Activated naive CD8-positive, alpha-beta T cell treated with anti-CD3 and anti-CD28 coated beads, Interleukin-2, amount 50 U/mL, for 24 hours (primary cell): ENCODE data around the gene TREX2.

Source experiments
- ATAC-seq: fragments of 150-1000 bp; cut with Tn5 transposase; one replicate; pipeline ENCODE4 v1.10.0; 2021
- DNase-seq: peaks from one replicate; pipeline ENCODE4 v3.0.0; 2021
- H3K27ac Mint-ChIP-seq: one replicate; pipeline ENCODE4 v1.8.0; 2021; ENCODE audit warnings: mild to moderate bottlenecking, mixed read lengths
- H3K27me3 Mint-ChIP-seq: one replicate; pipeline ENCODE4 v1.8.0; 2021; ENCODE audit warnings: mixed read lengths
- H3K36me3 Mint-ChIP-seq: one replicate; pipeline ENCODE4 v1.8.0; 2021; ENCODE audit warnings: low read depth, mixed read lengths
- H3K4me1 Mint-ChIP-seq: one replicate; pipeline ENCODE4 v1.8.0; 2021; ENCODE audit warnings: mixed read lengths
- H3K4me3 Mint-ChIP-seq: one replicate; pipeline ENCODE4 v1.8.0; 2021; ENCODE audit warnings: mild to moderate bottlenecking, moderate library complexity, mixed read lengths
- H3K9me3 Mint-ChIP-seq: one replicate; pipeline ENCODE4 v1.8.0; 2021; ENCODE audit warnings: mixed read lengths

Gene TREX2

DNA sequence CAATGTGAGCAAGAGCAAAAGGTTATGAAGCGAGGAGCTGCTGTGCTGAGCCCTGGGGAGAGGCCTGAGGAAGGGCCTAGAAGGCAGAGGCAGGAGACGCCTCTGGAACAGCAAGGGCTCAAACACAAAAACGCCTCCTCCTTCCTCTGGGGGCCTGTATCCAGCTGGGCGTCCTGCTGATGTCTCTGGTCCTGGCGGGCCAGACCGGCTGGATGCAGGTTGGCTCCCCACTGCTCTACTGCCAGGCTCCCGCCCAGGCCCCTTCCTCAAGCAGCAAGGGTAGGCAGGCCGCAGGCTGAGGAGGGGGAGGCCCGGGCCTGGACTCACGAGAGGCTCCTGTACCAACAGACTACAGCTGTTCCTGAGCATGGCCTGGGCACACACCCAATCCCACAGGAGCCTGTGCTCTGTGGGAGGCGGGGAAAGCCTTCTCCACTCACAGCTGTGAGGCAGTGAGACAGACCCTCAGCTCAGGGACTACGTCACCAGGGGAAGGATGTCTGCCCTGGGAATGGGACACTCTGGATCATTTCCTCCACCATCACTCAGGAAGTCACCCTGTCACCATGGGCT, 22.2 kb upstream of the TREX2 start:
- H3K9me3 Mint-ChIP-seq: no peaks in the 10 kb centered on the region
- no peak overlapping the region for H3K27ac Mint-ChIP-seq

GRCh38 chrX:153465691-153466380, 20.0 kb upstream of the TREX2 start:
- Mint-ChIP-seq H3K27me3 (no peaks in the 10 kb centered on the region), H3K9me3 (no peaks in the 10 kb centered on the region), H3K27ac (no peak overlapping the region), H3K4me1 (peaks cover 6% of the 10 kb centered on the region), H3K36me3 (peaks cover 7% of the 10 kb centered on the region), H3K4me3 (no peak overlapping the region)
- no peak for DNase-seq
- ATAC-seq: no peak

More for the DNA sequence above, 22.2 kb upstream of the TREX2 start:
- Mint-ChIP-seq H3K27me3 (no peaks in the 10 kb centered on the region), H3K36me3 (peaks cover 5% of the 10 kb centered on the region), H3K4me3 (no peak overlapping the region), H3K4me1 (peaks cover 6% of the 10 kb centered on the region)
- DNase-seq (no peak), ATAC-seq (no peak)

GRCh38 chrX:153464116-153464515, 18.3 kb upstream of the TREX2 start:
- H3K27ac Mint-ChIP-seq: no peak overlapping the region
- H3K36me3 Mint-ChIP-seq: peaks cover 14% of the 10 kb centered on the region
- no peaks in the 10 kb centered on the region for H3K9me3 Mint-ChIP-seq
- DNase-seq: no peak
- H3K4me3 Mint-ChIP-seq: no peak overlapping the region
- H3K4me1 Mint-ChIP-seq: peaks cover 4% of the 10 kb centered on the region
- no peak for ATAC-seq
- H3K27me3 Mint-ChIP-seq: no peaks in the 10 kb centered on the region

GRCh38 chrX:153463556-153463955, 17.7 kb upstream of the TREX2 start:
- no peak overlapping the region for H3K4me3 Mint-ChIP-seq
- H3K4me1 Mint-ChIP-seq: peaks cover 2% of the 10 kb centered on the region
- H3K36me3 Mint-ChIP-seq: peaks cover 17% of the 10 kb centered on the region
- ATAC-seq (no peak), DNase-seq (no peak)
- no peaks in the 10 kb centered on the region for H3K9me3 Mint-ChIP-seq
- H3K27me3 Mint-ChIP-seq: no peaks in the 10 kb centered on the region
- no peak overlapping the region for H3K27ac Mint-ChIP-seq

DNA sequence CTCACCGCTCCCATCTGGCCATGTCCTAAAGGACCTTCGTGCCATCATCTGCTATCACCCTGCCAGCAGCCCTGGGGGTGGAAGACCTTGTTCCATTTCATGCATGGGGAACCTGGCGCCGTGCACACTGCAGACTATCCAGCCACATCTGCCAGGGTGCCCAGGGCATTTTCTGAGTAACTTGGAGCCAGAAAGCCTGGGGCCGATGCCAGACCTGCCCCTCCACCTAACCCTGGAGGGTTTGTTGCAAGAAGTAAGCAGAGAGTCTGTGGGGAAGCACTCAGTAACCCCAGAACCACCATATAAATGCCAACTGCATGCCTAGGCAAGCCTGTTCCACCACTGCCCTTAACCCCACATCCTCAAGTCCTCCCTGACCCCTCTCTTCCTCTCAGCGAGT, 17.2 kb upstream of the TREX2 start:
- no peak overlapping the region for H3K27ac Mint-ChIP-seq
- no peaks in the 10 kb centered on the region for H3K9me3 Mint-ChIP-seq
- H3K36me3 Mint-ChIP-seq: peaks cover 17% of the 10 kb centered on the region
- peaks cover 2% of the 10 kb centered on the region for H3K4me1 Mint-ChIP-seq
- no peak overlapping the region for H3K4me3 Mint-ChIP-seq
- no peaks in the 10 kb centered on the region for H3K27me3 Mint-ChIP-seq
- DNase-seq (no peak), ATAC-seq (peak; percentile 22)

GRCh38 chrX:153462291-153462690, 16.4 kb upstream of the TREX2 start:
- no peak overlapping the region for H3K4me3 Mint-ChIP-seq
- H3K9me3 Mint-ChIP-seq: no peaks in the 10 kb centered on the region
- DNase-seq (no peak), ATAC-seq (no peak)
- no peaks in the 10 kb centered on the region for H3K27me3 Mint-ChIP-seq
- no peak overlapping the region for H3K27ac Mint-ChIP-seq
- peaks cover 2% of the 10 kb centered on the region for H3K4me1 Mint-ChIP-seq
- H3K36me3 Mint-ChIP-seq: peaks cover 14% of the 10 kb centered on the region

- peak; percentile 44 for DNase-seq
- no peaks in the 10 kb centered on the region for H3K27me3 Mint-ChIP-seq
- no peak overlapping the region for H3K27ac Mint-ChIP-seq
- no peaks in the 10 kb centered on the region for H3K9me3 Mint-ChIP-seq
- H3K36me3 Mint-ChIP-seq: peaks cover 17% of the 10 kb centered on the region
- peaks cover 2% of the 10 kb centered on the region for H3K4me1 Mint-ChIP-seq
- no peak for ATAC-seq
- no peak overlapping the region for H3K4me3 Mint-ChIP-seq
Measured at GRCh38 chrX:153460826-153461225, 15.0 kb upstream of the TREX2 start.

- no peak for DNase-seq
- Mint-ChIP-seq H3K27ac (no peak overlapping the region), H3K27me3 (no peaks in the 10 kb centered on the region), H3K4me3 (no peak overlapping the region), H3K36me3 (peaks cover 17% of the 10 kb centered on the region), H3K9me3 (no peaks in the 10 kb centered on the region), H3K4me1 (peaks cover 2% of the 10 kb centered on the region)
- no peak for ATAC-seq
Measured at GRCh38 chrX:153459986-153460385, 14.1 kb upstream of the TREX2 start.

- Mint-ChIP-seq H3K27me3 (no peaks in the 10 kb centered on the region), H3K4me3 (no peak overlapping the region), H3K36me3 (peaks cover 15% of the 10 kb centered on the region), H3K27ac (no peak overlapping the region), H3K4me1 (no peaks in the 10 kb centered on the region), H3K9me3 (no peaks in the 10 kb centered on the region)
- ATAC-seq: no peak
- no peak for DNase-seq
Measured at GRCh38 chrX:153458476-153458875, 12.6 kb upstream of the TREX2 start.

- H3K4me1 Mint-ChIP-seq: no peaks in the 10 kb centered on the region
- no peak for DNase-seq
- no peak overlapping the region for H3K27ac Mint-ChIP-seq
- H3K4me3 Mint-ChIP-seq: no peak overlapping the region
- H3K9me3 Mint-ChIP-seq: no peaks in the 10 kb centered on the region
- ATAC-seq: no peak
- peaks cover 15% of the 10 kb centered on the region for H3K36me3 Mint-ChIP-seq
- H3K27me3 Mint-ChIP-seq: no peaks in the 10 kb centered on the region
Measured at GRCh38 chrX:153457827-153458466, 12.1 kb upstream of the TREX2 start.

GRCh38 chrX:153457136-153457825, 11.4 kb upstream of the TREX2 start:
- Mint-ChIP-seq H3K27me3 (no peaks in the 10 kb centered on the region), H3K27ac (no peak overlapping the region), H3K9me3 (no peaks in the 10 kb centered on the region), H3K36me3 (peaks cover 15% of the 10 kb centered on the region), H3K4me1 (no peaks in the 10 kb centered on the region), H3K4me3 (no peak overlapping the region)
- DNase-seq (no peak), ATAC-seq (no peak)

DNA sequence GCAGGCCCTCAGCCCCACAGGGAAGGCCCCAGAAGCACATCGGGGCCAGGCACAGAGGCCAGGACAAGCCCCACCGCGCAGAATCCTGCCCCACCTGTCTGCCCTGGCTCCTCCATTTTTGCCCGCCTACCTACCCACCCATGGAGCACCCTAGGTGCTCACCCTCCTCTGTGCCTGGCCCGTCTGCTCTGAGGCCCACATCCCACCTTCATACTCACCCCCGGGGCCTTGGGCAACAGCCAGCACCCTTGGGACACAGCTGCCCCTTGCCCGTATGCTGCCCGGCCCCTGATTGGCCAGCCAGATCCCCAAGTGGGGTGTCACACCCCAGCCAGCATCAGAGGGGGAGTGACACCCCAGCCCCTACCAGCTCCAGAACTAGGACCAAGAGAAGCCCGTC, 10.8 kb upstream of the TREX2 start:
- no peak for DNase-seq
- Mint-ChIP-seq H3K36me3 (peaks cover 15% of the 10 kb centered on the region), H3K27me3 (no peaks in the 10 kb centered on the region), H3K9me3 (no peaks in the 10 kb centered on the region), H3K4me1 (no peaks in the 10 kb centered on the region), H3K27ac (no peak overlapping the region), H3K4me3 (no peak overlapping the region)
- ATAC-seq: no peak

DNA sequence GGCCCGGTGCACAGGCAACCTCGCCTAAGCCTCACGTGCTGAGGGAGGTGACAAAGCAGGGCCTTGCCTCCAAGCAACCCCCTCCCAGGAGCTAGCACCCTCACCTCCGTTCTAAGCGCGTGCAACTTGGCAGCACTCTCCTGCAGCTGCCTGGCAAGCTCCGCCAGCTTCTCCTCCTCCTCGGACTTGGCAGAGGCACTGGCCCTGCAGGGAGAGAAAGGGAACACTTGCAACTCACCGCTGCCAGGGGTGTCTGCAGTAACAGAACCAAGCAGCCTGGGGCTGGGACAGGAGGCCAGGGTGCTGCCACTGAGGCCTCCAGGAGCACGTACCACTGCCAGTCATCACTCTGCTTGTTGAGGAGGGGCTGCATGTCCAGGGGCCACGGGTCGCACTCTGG, 10.3 kb upstream of the TREX2 start:
- Mint-ChIP-seq H3K27ac (no peak overlapping the region), H3K36me3 (peaks cover 13% of the 10 kb centered on the region), H3K4me3 (no peak overlapping the region), H3K27me3 (no peaks in the 10 kb centered on the region), H3K9me3 (no peaks in the 10 kb centered on the region), H3K4me1 (no peaks in the 10 kb centered on the region)
- ATAC-seq (no peak), DNase-seq (no peak)

- Mint-ChIP-seq H3K9me3 (no peaks in the 10 kb centered on the region), H3K27me3 (no peaks in the 10 kb centered on the region), H3K36me3 (peaks cover 13% of the 10 kb centered on the region), H3K27ac (no peak overlapping the region), H3K4me3 (no peak overlapping the region), H3K4me1 (no peaks in the 10 kb centered on the region)
- DNase-seq (no peak), ATAC-seq (no peak)
Measured at GRCh38 chrX:153455571-153455970, 9.7 kb upstream of the TREX2 start.
